GM23338 (cell line): ENCODE results near the gene TMEM8B. TPM values are rescaled to one million over a fixed set of nuclear protein-coding genes. Genes with fewer than 3 reads are reported as not detected.

Source experiments
- ATAC-seq: fragments of 200-7000 bp; cut with Tn5 transposase; 3 replicates; pipeline ENCODE4 v1.9.1; 2020
- DNase-seq: peaks from one replicate; pipeline ENCODE4 v3.0.0-alpha.2; 2015; ENCODE audit warnings: low spot score
- H2AFZ ChIP-seq: fragments of 200-600 bp; sonication (generic); 2 replicates; pipeline ENCODE4 v1.8.0; 2016; ENCODE audit warnings: antibody characterized with exemption, mild to moderate bottlenecking, moderate library complexity
- H3F3A ChIP-seq: fragments of 200-600 bp; sonication (generic); replicated peaks from 2 replicates; pipeline ENCODE4 v1.8.0; 2017; ENCODE audit warnings: antibody characterized with exemption, mixed run types, low read depth
- H3K27ac ChIP-seq: fragments of 200-600 bp; sonication (generic); 2 replicates; pipeline ENCODE4 v1.6.1; 2016; ENCODE audit warnings: low read depth
- H3K27me3 ChIP-seq: fragments of 200-600 bp; sonication (generic); 2 replicates; pipeline ENCODE4 v1.8.0; 2016; ENCODE audit warnings: mild to moderate bottlenecking, mixed run types, moderate library complexity; ENCODE audit not compliant: insufficient read depth
- H3K36me3 ChIP-seq: fragments of 200-600 bp; sonication (generic); 2 replicates; pipeline ENCODE4 v1.8.0; 2016; ENCODE audit warnings: mild to moderate bottlenecking; ENCODE audit not compliant: insufficient read depth
- H3K4me1 ChIP-seq: fragments of 200-600 bp; sonication (generic); 2 replicates; pipeline ENCODE4 v1.8.0; 2016; ENCODE audit warnings: mild to moderate bottlenecking, moderate library complexity; ENCODE audit not compliant: insufficient read depth
- H3K4me2 ChIP-seq: fragments of 200-600 bp; sonication (generic); 2 replicates; pipeline ENCODE4 v1.7.1; 2017; ENCODE audit warnings: mixed run types
- H3K4me3 ChIP-seq: fragments of 200-600 bp; sonication (generic); 2 replicates; pipeline ENCODE4 v1.6.1; 2016; ENCODE audit warnings: mixed run types
- H3K79me2 ChIP-seq: fragments of 200-600 bp; sonication (generic); replicated peaks from 2 replicates; pipeline ENCODE4 v1.8.0; 2017; ENCODE audit warnings: mild to moderate bottlenecking; ENCODE audit not compliant: insufficient read depth
- H3K9me2 ChIP-seq: fragments of 200-600 bp; sonication (generic); 2 replicates; pipeline ENCODE4 v1.8.0; 2017; ENCODE audit not compliant: insufficient read depth
- H4K20me1 ChIP-seq: fragments of 200-600 bp; sonication (generic); replicated peaks from 2 replicates; pipeline ENCODE4 v1.8.0; 2017; ENCODE audit warnings: mild to moderate bottlenecking; ENCODE audit not compliant: insufficient read depth
- H3K27ac Mint-ChIP-seq: 2 replicates; pipeline ENCODE4 v1.8.0; 2020; ENCODE audit warnings: inconsistent platforms, mild to moderate bottlenecking, moderate library complexity, mixed read lengths
- H3K27me3 Mint-ChIP-seq: 3 replicates; pipeline ENCODE4 v1.8.0; 2022; ENCODE audit warnings: low read depth, mild to moderate bottlenecking, moderate library complexity, mixed read lengths, inconsistent platforms; ENCODE audit not compliant: insufficient read depth, poor library complexity
- H3K36me3 Mint-ChIP-seq: 3 replicates; pipeline ENCODE4 v1.8.0; 2021; ENCODE audit warnings: low read depth, mild to moderate bottlenecking, inconsistent platforms, moderate library complexity, mixed read lengths
- H3K4me1 Mint-ChIP-seq: 3 replicates; pipeline ENCODE4 v1.8.0; 2020; ENCODE audit warnings: mild to moderate bottlenecking, inconsistent platforms, mixed read lengths
- H3K4me3 Mint-ChIP-seq: 3 replicates; pipeline ENCODE4 v1.8.0; 2021; ENCODE audit warnings: moderate library complexity, mild to moderate bottlenecking, inconsistent platforms, mixed read lengths
- H3K9me3 Mint-ChIP-seq: 3 replicates; pipeline ENCODE4 v1.8.0; 2020; ENCODE audit warnings: moderate library complexity, mild to moderate bottlenecking, inconsistent platforms, mixed read lengths
- CREB1 ChIP-seq: fragments of 250-450 bp; sonication (Bioruptor Pico); IDR thresholded peaks from 2 replicates; pipeline ENCODE4 v1.5.0; 2020; ENCODE audit warnings: low read depth, mild to moderate bottlenecking, moderate library complexity
- CTCF ChIP-seq, 2 experiments: fragments of 200-600 bp in 1 of 2; sonication (generic) in 1 of 2; conservative IDR thresholded peaks; 2 replicates each; pipeline versions ENCODE4 v1.5.1 to v1.6.1; 2016 to 2017; ENCODE audit warnings: antibody characterized with exemption in 2 of 2, low read depth in 2 of 2, mild to moderate bottlenecking in 2 of 2, moderate library complexity in 1 of 2
- ETS1 ChIP-seq: IDR thresholded peaks from 2 replicates; pipeline ENCODE4 v1.6.1; 2016; ENCODE audit warnings: antibody characterized with exemption
- EZH2 ChIP-seq: fragments of 200-600 bp; sonication (generic); IDR thresholded peaks from one replicate; pipeline ENCODE4 v1.8.0; 2017; ENCODE audit warnings: antibody characterized with exemption, mild to moderate bottlenecking, low read depth; ENCODE audit not compliant: unreplicated experiment
- EZH2phosphoT487 ChIP-seq: fragments of 200-600 bp; sonication (generic); IDR thresholded peaks from one replicate; pipeline ENCODE4 v1.8.1; 2018; ENCODE audit warnings: antibody characterized with exemption; ENCODE audit not compliant: unreplicated experiment
- JUNB ChIP-seq: IDR thresholded peaks from one replicate; pipeline ENCODE4 v1.6.1; 2016; ENCODE audit warnings: antibody characterized with exemption; ENCODE audit not compliant: unreplicated experiment
- NANOG ChIP-seq: IDR thresholded peaks from 2 replicates; pipeline ENCODE4 v1.6.1; 2016; ENCODE audit warnings: antibody characterized with exemption, borderline replicate concordance
- POLR2AphosphoS5 ChIP-seq: IDR thresholded peaks from 2 replicates; pipeline ENCODE4 v1.6.1; 2016; ENCODE audit warnings: antibody characterized with exemption, low read depth
- REST ChIP-seq: IDR thresholded peaks from one replicate; pipeline ENCODE4 v1.6.1; 2018; ENCODE audit warnings: antibody characterized with exemption; ENCODE audit not compliant: unreplicated experiment
- STAT1 ChIP-seq: IDR thresholded peaks from one replicate; pipeline ENCODE4 v1.6.1; 2016; ENCODE audit warnings: antibody characterized with exemption; ENCODE audit not compliant: unreplicated experiment
- ZNF114 ChIP-seq: fragments of 250-450 bp; sonication (Bioruptor Pico); IDR thresholded peaks from 2 replicates; pipeline ENCODE4 v1.5.0; 2020; ENCODE audit warnings: mild to moderate bottlenecking, moderate library complexity
- ZNF331 ChIP-seq: fragments of 250-450 bp; sonication (Bioruptor Pico); IDR thresholded peaks from 2 replicates; pipeline ENCODE4 v1.5.0; 2020; ENCODE audit warnings: low read depth, mild to moderate bottlenecking, moderate library complexity
- ZNF462 ChIP-seq: fragments of 250-450 bp; sonication (Bioruptor Pico); IDR thresholded peaks from 2 replicates; pipeline ENCODE4 v1.5.0; 2020; ENCODE audit warnings: mild to moderate bottlenecking, moderate library complexity
- polyA plus RNA-seq: library from polyadenylated mRNA; unstranded; fragments of >200 nt; fragmentation: Nextera tagmentation; extraction: Ambion mirVana; gene quantifications from 2 replicates; pipeline ENCODE4 v1.2.1, GENCODE V29; 2016
- total RNA-seq: library from RNA; depleted of rRNA; stranded (reverse); fragments of >200 nt; shearing (Covaris generic); gene quantifications from 2 replicates; pipeline ENCODE4 v1.2.3, GENCODE V29; 2014

Gene TMEM8B
- total and polyA plus RNA-seq, 2 experiments from 2014 or later, result 4.2 to 5.5 TPM

GRCh38 chr9:35859990-35860339, 30.9 kb downstream of the TMEM8B start:
- no peak overlapping the region for H3K27ac ChIP-seq

More at GRCh38 chr9:35859990-35860339, 30.9 kb downstream of the TMEM8B start:
- no peaks in the 10 kb centered on the region for H3K79me2 ChIP-seq
- H3K9me3 Mint-ChIP-seq, result no peaks in the 10 kb centered on the region
- DNase-seq (no peak), ATAC-seq (no peak)
- H3K36me3 Mint-ChIP-seq, result no peaks in the 10 kb centered on the region
- no peak for TF ChIP-seq ZNF331 (CRISPR knock-in tag)
- TF ChIP-seq STAT1, result no peak
- no peak for TF ChIP-seq EZH2phosphoT487
- TF ChIP-seq ETS1, result no peak
- no peak for TF ChIP-seq ZNF462 (CRISPR knock-in tag)
- TF ChIP-seq POLR2AphosphoS5, result no peak
- no peak for TF ChIP-seq ZNF114 (CRISPR knock-in tag)
- TF ChIP-seq CTCF (conservative IDR thresholded peaks at IDR 0.05; ENCODE audit: low read depth in 2 of 2), result no peak
- TF ChIP-seq EZH2, result no peak
- no peak for TF ChIP-seq CREB1 (CRISPR knock-in tag)
- no peak for TF ChIP-seq JUNB
- TF ChIP-seq NANOG, result no peak
- TF ChIP-seq REST, result no peak
- no peaks in the 10 kb centered on the region for H4K20me1 ChIP-seq
- H3K4me3 Mint-ChIP-seq, result no peak overlapping the region
- H3K36me3 ChIP-seq, result no peaks in the 10 kb centered on the region
- no peak overlapping the region for H3K4me3 ChIP-seq
- H3K4me2 ChIP-seq, result no peak overlapping the region
- peaks cover 6% of the 10 kb centered on the region; the same call in 2 of the 3 replicates for H3K4me1 Mint-ChIP-seq
- no peaks in the 10 kb centered on the region for H3K27me3 ChIP-seq
- no peak overlapping the region for H3K27ac Mint-ChIP-seq
- H3F3A ChIP-seq, result no peaks in the 10 kb centered on the region
- no peak overlapping the region for H2AFZ ChIP-seq
- no peaks in the 10 kb centered on the region for H3K9me2 ChIP-seq
- peaks cover 7% of the 10 kb centered on the region; the same call in 1 of the 2 replicates for H3K4me1 ChIP-seq
- peaks cover 13% of the 10 kb centered on the region for H3K27me3 Mint-ChIP-seq
